GM20431 (cell line): ENCODE data around the gene LMBRD2.

Experiments used
- in situ Hi-C: fragments of 300-500 bp; cut with MseI, MboI; formaldehyde crosslinking; loops from one replicate; pipeline ENCODE4 v1.15.0; 2020; ENCODE audit warnings: low sequenced_read_pairs; ENCODE audit not compliant: unreplicated experiment

LMBRD2 gene

DNA sequence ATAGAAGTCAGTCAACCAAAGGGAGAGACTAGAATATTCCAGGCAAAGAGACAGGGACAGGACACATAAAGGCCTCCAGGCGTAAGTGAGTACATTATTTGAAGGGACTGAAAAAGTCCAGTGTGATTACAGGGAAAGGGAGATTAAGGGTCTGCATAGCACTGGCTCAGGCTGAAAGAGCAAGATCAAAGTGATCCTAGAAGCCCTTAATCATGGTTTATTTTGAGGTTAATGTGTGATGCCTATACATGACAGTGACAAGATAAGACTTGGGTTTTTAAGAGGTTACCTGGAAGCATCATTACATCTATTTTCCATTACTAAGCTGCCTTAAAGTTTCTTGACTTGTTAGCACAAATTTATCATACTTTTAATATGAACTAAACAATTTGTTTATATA lies 25.8 kb downstream of the LMBRD2 start:
- in situ Hi-C loops, result no loop called here

DNA sequence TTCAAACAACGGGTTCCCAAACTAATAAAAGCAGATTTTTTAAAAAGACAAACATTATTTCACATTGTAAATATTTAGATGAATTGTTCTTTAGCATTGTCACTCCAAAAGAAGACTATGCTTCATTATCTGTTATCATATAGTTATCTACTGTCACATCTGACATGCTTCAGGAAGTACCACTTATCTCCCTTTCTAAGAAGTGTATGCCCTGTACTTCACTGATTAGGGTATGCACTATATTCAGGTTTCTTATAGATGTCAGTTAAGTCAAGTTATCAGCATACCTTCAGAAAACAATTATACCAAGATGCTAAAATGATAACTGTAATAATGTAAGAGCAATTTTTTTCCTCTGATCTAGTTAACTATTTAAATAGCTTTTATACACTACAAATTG lies 40.4 kb downstream of the LMBRD2 start:
- in situ Hi-C loops, result no loop called here

DNA sequence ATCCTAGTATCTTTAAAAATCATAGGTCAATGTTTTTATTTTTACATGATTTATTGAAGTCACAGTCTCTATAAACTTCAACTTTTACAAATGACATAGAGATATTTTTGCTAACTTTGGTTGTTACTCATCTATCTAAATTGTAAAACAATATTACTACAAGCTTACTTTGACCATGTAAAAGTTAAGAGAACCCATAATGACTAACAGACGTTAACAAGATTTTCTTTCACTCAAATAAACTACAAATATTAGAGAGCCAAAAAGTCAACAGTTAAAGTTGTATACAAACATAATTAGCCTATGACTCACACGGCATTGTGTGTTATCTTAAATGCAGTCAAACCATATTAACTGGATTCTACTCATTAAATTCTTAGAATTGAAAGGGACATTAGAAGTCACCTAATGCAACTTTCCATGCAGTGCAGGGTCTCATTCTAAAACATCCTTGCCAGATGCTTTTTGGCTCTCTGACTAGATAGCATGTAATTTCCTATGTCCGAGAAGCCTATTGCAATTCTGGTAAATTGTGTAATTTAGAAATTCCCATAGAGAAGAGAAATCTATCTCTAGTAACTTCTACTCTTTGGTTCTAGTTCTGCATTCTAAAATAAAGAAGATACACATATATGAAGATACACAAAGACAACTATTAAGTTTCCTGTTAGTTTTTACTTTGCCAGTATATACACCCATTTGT lies 42.8 kb downstream of the LMBRD2 start:
- in situ Hi-C loops, result no loop called here

DNA sequence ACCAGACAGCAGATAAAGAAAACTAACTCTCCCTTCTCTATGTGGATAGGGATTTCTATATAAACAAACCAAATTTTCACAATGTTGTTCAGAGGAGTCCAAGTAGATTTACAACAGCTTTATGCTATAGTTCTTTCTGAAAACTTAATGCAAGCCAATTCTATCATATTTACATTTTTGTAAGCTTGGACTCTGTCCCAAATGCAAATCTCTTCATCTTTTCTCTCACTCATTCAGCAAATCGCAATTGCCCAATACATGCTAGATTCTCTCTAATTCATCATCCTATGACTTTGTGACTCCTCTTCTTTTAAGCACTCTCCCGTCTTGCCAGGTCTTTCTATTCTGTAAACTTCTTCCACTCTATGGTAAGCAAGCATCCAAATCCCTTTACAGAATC lies 45.9 kb downstream of the LMBRD2 start:
- in situ Hi-C loops, result no loop called here

DNA sequence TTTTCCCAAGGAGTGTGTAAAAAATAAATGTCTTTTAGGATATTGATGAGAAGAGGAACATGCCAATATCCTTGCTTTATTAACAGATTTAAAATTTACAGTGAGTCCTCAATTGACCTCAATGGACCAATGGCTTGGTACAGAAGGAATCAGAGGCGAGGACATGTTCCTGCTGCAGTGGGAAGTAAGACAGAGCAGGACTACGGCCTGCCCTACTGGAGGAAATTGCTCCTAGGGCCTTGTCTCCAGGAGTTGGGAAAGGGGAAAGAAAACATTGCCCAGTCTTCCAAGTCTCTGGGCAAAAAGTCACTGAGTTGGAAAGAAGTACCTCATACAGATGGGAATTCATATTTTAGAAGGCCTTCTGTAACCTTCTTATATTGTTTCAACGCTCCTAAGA lies 51.9 kb downstream of the LMBRD2 start:
- in situ Hi-C loops, result no loop called here

DNA sequence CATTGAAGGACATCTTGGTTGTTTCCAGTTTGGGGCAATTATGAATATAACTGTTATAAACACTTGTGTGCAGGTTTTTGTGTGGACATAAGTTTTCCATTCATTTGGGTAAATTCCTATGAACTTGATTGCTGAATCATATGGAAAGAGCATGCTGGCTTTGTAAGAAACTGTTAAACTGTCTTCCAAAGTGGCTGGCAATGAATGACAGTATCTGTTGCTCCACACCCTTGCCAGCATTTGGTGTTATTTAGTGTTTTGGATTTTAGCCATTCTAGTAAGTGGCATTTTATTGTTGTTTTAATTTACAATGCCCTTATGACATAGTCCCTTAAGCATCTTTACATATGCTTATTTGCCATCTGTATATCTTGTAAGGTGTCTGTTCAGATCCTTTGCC lies 55.2 kb downstream of the LMBRD2 start:
- in situ Hi-C loops, result no loop called here

DNA sequence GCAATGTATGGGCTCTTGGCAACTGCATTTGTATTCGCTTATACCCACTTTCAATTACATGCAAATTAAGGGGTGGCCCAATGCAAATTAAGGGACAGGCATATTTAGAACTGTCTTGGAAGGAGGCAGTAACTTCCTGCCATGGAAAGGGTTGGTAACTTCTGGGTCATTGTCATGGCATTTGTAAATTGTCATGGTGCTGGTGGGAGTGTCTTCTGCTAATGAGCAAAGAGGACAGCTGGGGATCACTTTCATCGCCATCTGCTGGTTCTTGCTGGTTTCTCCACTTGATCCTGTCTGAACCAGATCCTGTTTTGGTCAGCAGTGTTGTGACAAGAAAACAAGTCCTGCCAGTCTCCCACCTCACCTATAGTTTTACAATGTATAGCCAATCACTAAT lies 61.7 kb downstream of the LMBRD2 start:
- in situ Hi-C loops, result no loop called here

DNA sequence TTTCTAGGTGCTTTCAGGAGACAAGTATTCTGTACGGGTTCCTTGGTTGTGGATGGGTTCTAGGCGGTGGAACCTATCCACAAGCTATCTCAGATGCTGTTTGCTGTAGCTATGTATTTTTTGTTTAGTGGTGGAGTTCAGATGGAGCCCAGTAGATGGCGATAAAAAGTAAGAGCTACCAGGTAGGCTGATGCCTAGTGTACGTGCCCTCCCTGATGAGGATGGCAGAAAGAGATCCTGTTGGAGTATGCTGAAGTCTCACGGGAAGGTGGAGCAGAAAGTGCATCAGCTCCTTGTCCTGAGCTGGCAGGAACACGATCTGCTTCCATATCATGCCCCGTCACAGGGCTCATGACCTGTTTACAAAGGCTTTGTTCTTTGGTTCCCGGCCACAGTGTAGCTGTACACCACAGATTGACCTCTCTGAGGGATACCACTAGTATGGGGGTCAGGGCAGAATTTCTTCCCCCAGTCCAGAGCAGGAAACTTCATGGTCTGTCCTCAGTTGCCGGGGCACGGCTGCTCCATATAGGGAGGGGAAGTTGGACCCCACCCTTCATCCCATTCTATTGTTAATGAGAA lies 72.4 kb downstream of the LMBRD2 start:
- in situ Hi-C loops, result no loop called here

DNA sequence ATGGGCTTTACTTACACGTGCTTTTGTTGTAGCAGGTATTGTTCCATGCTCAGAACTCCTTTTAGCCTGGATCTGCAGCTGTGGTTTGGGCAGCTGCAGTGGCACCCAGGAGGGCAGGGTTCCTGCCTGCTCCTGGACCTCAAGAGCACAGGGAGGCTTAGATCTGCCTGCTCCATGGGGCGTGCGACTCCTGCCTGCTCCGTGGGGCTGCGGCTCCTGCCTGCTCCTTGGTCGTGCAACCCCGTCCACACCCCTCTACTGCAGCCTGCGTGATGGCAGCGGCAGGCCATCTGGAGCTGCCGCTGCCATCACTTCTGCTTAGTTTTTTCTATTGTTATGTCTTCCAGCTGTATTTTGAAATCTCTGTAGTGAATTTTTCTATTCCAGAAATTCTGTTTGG lies 73.3 kb downstream of the LMBRD2 start:
- in situ Hi-C loops, result no loop called here

DNA sequence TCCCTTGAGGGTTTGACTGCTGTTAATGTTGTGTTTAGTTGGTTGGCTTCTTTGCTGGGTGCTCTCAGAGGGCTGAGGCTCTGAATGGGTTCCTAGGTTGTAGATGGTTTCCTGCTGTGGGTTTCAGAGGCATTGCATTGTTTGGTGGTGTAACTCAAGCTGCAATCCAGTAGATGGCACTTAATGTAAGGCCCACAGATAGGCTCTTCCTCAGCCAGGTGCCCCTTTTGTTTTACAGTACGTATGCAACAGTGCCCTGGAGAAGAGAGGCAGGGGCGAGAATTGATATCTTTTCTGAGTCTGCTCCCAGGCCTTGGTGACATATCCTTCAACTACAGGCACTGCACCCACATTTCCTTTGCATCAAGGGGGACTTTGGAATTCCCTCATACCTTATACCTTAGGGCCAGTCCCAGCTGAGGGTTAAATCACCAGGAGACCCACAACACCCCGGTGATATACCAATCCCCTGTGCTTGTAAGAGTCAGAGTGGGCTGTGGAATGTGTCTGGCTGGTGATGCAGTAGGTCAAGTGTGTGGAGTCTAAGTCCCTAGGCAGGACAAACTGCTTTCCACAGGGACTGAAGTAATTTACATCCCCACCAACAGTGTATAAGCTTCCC lies 78.0 kb downstream of the LMBRD2 start:
- in situ Hi-C loops, result no loop called here

DNA sequence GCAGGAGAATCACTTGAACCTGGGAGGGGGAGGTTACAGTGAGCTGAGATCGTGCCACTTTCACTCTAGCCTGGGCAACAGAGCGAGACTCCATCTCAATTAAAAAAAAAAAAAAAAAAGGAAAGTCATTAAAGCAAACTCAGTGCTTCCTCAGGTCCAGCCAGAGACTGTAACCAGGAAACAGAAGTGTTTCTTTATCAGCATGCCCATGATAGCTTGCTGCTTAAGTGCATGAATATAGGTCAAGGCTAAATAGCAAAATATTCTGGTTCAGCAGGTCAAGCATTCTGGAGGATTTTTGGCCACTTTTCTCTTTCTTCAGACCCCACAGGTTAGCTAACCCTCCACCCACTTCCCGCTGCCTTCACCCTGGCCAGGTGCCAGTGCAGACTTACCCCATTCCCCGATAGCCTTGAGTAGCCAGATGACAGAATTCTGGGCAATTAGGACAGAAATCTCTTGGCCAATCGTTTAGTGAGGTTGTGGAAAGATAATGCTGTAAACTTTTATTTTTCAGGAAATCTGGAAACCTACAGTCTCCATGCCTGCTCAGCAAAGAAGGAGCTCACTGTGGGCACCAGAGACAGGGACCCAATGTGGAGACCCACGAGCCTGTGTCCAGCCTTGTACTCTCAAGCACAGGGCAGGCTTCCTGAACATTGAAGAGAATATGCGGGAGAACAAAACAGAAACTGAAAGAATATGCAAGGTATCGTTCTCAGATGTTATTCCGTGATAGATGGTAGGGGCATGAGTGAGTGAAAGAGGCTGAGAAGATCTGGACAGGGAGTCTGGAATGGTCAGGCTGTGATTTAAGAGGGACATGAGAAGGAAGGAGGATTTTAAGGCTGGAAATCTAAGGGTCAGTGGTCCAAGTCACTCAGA lies 80.8 kb downstream of the LMBRD2 start:
- in situ Hi-C loops, result no loop called here

DNA sequence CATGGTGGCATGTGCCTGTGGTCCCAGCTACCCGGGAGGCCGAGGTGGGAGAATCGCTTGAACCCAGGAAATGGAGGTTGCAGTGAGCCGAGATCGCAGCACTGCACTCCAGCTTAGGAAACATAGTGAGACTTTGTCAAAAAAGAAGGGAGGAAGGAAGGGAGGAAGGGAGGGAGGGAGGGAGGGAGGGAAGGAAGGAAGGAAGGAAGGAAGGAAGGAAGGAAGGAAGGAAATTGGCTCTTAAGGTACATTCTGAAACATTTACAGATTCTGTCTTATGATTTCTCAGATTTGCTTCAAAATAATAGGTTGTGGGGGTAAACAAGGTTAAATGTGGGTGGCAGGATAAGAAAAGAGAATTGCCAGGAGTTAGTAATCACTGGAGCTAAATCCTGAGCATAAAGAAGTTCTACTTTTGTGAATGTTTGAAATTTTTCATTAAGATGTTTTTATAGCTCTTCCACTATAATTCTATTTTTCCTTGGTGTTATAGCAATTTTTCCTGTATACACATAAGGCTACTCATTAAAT lies 82.9 kb downstream of the LMBRD2 start:
- in situ Hi-C loops, result no loop called here

DNA sequence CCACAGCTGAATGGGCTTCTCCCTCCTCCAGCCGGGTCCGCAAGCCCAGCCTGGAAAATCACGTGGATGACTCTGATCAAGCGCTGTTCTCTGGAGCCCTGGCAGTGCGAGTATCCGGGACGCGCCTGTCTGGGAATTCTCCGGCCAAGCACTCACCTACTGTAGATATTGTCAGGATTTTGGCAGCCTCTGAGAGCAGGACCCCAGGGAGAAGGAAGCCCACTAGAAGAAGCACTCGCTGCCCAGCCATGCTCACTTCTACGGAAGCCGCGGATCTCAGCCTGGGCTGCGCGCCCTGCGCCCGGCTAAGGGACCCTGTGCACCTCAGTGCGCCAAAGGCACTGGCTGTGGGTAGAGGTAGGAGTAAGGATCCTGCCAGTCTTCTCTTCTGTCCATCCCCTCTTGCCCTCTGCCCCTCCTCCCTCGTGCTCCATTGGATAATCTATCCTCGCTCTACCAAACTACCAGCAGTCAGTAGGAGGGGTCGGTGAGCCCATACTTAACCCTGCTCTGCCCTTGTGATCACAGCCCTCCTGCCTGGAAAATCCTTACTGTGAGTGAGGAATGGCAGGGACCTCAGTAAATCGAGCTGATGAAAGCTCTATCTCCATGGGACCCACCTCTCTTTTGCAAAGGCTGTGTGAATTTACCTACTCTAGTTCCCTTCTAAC lies 85.0 kb downstream of the LMBRD2 start, which contains the start of gene UGT3A2:
TSS of gene UGT3A2 (minus strand) at position 343 of the 671 bp plus-strand sequence. CDS start at position 250, 93 bp downstream.
- in situ Hi-C loops, result no loop called here

DNA sequence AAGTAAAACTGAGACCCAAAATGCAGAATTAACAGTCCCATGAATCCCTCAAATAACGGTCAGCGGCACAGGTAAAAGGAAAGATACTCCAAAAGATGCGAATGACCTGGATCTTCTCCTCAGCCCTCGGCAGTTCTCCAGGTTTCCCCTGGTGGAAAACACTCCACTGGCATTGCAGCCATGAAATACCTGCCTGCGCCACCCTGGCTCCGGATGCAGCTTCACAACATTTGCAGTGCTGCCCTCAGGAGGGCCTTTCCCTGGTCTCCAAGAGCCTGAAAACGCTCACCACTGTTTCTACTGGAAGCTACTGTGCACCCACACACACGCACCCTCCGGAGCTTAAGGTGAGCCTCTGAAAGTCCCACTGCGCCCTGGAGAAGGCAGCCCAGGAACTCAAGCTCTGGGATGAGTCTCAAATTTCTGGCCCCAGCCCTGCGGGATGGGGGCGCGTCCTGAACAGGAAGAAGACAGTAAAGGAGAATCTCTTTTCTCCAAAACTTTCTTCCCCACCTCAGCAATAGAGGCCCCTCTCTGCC lies 85.6 kb downstream of the LMBRD2 start:
- in situ Hi-C loops, result no loop called here

DNA sequence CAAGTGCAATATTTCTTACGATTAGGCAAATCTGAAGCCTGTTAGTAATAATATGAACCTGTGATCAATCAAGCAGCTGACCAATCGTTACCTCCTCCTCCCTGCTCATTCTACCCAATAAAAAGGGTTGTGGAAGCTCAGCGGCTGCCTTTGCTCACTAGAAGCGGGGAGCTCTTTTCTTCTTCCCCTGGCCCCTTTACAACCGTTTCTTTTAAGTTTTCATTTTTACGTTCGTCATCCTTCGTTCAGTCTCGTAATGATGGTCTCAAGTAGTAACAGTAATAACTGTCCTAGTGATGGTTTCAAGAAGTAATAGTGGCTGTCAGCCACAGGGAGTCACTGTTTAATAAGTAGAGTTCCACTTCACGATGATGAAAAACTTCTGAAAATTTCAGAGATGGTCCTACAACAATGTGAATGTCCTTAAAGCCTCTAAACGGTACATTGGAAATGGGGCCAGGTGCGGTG lies 91.2 kb downstream of the LMBRD2 start:
- in situ Hi-C loops, result no loop called here

DNA sequence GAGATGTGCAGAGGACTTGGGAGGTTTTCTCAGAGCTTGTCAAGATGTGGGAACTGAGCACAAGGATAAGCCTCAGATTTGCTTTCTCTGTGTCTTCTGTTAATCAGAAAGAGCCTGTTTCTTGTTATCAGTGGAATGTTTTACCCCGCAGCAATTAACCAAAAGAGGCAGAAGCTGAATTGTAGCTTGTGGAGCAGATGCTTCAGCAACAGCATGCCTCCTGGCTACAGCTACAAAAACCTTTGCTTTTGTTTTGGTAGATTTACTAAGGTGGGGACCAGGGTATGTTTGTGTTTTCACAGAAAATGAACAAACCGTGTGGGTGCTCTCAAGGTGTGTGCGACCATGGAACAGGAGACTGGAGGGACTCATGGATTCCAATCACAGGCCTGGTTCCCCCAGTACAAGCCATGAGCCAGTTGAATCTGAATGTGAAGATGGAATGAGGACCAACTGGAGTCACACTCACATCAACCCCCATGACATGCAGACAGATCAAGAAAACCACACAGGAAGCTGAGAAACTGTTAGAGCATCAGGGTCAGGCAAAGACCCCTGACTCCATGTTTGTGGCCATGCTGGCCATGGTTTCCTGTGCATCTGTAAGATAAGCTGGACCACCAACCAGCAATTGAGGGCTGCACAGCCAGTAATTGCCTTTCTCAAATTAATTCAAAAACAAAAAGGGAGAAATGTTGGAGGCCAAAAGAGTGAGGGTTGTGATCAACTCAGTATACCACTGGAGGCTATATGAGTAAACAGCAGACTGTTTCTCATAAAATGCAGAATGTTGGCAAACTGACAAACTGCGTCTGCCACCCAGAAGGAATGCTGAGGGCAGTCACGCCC lies 91.9 kb downstream of the LMBRD2 start:
- in situ Hi-C loops, result no loop called here

DNA sequence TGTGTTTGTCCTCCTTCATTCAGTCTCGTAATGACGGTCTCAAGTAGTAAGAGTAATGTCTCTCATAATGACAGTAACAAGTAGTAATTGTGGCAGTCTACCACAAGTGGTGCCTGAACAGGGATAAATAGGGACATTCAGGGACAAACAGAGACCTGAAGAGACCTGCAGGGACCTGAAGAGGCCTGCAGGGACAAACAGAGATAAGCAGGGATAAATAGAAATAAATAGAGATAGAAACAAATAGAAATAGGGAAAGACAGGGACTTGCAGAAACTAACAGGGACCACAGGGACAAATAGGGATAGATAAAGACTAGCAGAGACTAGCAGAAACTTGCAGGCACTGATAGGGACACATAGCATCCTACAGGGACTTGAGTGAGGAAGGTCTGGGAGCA lies 92.9 kb downstream of the LMBRD2 start:
- in situ Hi-C loops, result no loop called here

DNA sequence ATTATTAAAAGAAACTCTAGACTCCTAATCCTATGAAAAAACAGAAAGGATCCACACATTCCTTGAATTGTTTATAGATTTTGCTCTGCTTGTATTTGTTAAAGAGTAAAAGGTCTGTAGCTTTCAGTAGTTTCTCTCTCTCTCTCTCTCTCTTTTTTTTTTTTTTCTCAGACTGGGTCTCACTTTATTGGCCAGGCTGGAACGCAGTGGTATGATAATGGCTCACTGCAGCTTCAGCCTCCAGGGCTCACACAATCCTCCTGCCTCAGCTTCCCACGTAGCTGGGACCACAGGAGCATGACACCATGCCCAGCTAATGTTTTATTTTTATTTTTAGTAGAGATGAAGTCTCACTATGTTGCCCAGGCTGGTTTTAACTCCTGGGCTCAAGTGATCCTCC lies 94.3 kb downstream of the LMBRD2 start:
- in situ Hi-C loops, result no loop called here

DNA sequence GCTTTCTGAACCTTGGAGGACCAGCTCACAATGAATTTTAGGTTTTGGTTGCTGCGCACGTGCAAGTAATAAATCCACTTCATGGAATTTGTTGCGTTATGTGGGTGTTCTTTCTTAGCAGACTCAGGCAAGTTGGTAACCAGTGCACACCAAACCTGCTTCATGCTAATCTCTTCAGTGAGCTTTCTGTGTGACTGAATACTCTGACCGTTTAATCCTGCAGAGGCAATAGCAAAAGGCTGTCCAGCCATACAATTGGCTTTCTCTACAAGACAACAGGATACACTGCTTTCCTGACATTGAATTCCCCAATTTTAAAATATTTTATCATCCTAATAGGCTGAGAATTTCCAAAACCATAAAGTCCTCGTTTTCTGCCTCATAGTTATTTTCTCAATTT lies 95.3 kb downstream of the LMBRD2 start:
- in situ Hi-C loops, result no loop called here
